Measurements from ENCODE around the gene SUGCT.
A peak's percentile ranks its signal among the peaks of the same experiment; 100 is the strongest.

Gene SUGCT

DNA sequence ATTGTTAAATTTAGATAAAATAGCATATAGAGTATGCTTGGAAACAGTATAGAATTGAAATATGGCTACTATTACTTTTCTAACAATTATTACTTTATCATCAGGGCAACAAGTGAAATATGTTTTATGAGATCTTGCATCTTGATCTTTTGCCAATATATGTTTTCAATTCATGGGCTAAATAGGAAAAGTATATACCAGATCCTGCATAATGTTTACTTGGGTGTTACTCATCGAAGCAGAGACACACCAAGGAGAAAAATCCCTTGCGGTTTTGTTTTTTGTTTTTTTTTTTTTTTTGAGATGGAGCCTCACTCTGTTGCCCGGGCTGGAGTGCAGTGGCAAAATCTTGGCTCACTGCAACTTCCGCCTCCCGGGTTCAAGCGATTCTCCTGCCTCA lies 541.4 kb downstream of the SUGCT start:
- no peak for DNase-seq (ENCODE audit: low read depth)
- H3K4me3 ChIP-seq (ENCODE audit: low read depth, low read length): no peak overlapping the region

DNA sequence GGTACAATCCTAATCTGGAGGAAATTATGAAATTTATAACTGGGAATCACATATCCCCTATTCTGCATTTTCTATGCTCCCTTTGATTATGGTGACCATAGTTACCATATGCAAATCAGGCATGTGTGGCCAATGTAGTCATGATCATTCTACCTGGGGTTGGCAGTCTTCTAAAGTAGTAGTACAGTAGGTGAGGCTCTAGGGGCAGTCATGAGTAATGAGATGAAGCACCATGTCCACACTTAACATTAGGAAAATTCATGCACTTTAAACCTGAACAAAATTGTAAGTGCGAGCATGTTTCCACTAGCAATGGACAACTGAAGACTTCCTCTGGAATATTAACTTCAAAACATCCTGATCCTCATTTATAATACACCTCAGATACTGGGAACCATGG lies 545.9 kb downstream of the SUGCT start:
- peak; percentile 62 for DNase-seq (ENCODE audit: low read depth)
- H3K4me3 ChIP-seq (ENCODE audit: low read depth, low read length): no peak overlapping the region
- TF ChIP-seq, protein P1, sequence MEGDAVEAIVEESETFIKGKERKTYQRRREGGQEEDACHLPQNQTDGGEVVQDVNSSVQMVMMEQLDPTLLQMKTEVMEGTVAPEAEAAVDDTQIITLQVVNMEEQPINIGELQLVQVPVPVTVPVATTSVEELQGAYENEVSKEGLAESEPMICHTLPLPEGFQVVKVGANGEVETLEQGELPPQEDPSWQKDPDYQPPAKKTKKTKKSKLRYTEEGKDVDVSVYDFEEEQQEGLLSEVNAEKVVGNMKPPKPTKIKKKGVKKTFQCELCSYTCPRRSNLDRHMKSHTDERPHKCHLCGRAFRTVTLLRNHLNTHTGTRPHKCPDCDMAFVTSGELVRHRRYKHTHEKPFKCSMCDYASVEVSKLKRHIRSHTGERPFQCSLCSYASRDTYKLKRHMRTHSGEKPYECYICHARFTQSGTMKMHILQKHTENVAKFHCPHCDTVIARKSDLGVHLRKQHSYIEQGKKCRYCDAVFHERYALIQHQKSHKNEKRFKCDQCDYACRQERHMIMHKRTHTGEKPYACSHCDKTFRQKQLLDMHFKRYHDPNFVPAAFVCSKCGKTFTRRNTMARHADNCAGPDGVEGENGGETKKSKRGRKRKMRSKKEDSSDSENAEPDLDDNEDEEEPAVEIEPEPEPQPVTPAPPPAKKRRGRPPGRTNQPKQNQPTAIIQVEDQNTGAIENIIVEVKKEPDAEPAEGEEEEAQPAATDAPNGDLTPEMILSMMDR (conservative IDR thresholded peaks at IDR 0.05; ENCODE audit: low read depth, low read length): peak; percentile 66

More for the DNA sequence above, 541.4 kb downstream of the SUGCT start:
- TF ChIP-seq, protein P1 (conservative IDR thresholded peaks at IDR 0.05; ENCODE audit: low read depth, low read length): no peak

DNA sequence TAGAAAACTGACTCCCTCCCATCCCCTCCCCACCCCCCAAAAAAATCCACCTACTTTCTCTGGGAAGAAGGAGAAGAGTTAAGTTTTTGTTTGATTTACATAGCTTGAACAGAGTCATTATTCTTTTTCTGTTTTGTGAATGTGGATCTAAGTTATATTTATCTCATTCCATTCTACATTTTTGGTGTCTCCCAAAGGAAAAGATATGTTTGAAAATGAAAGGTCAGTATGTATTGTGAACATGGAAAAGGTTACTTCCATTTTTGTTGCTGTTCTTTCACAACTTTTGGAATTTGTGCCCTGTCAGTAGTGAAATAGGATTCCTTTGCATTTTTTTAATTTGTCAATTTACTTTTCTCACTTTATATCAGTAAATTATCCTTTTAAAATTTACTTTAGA lies 547.9 kb downstream of the SUGCT start:
- TF ChIP-seq, protein P1 (conservative IDR thresholded peaks at IDR 0.05; ENCODE audit: low read depth, low read length): no peak
- no peak overlapping the region for H3K4me3 ChIP-seq (ENCODE audit: low read depth, low read length)

DNA sequence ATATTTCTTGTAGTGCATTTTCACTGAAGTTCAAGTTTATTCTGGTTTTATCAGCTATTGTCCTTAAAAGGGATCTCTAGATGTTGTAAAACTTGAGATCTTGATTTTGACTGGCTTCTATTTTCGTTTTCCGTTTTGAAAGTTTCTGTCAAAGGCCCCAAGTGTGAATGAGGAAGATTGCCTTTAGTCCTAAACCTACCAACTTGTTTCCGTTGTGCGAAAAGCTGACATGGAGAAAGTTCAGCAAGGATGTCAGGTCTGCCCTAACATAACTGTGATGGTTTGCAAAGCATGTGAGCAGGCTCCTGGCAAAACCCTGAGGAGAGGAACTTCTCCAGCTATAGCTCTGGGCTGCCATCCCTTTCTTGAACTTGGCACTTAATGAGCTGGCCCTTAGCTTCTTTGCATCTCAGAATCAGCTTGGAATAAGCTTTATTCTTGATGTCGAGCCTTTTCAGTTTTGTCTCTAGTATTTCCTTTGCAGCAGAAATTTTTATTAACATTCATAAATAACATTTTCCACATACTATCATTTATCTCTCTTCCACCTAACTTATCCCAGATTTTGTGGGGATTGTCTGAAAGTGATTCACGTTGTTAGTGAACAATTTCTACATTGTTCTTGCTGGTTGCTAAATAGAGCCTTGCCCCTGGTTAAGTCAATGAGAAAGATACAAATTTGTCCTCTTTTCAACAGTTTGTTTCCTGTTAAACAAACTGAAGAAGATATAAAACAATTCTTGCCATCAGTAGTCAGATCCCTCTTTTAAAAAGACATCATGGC lies 559.4 kb downstream of the SUGCT start:
- no peak overlapping the region for H3K4me3 ChIP-seq (ENCODE audit: low read depth, low read length)
- TF ChIP-seq, protein P1 (conservative IDR thresholded peaks at IDR 0.05; ENCODE audit: low read depth, low read length): no peak
- DNase-seq (ENCODE audit: low read depth): no peak

More for the DNA sequence above, 547.9 kb downstream of the SUGCT start:
- no peak for DNase-seq (ENCODE audit: low read depth)

DNA sequence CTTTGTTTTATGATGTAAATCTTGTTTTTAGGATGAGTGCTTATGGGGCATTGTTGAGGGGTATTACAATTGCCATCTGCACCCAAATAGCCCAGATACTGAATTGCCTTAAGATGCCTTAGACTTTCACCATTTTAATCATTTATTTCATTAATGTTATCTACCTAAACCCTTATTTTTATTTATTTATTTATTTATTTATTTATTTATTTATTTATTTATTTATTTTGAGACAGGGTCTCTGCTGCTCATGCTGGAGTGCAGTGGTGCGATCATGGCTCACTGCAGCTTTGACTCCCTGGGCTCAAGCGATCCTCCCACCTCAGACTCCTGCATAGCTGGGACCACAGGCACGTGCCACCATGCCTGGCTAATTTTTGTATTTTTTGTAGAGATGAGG lies 560.2 kb downstream of the SUGCT start:
- H3K4me3 ChIP-seq (ENCODE audit: low read depth, low read length): no peak overlapping the region
- no peak for DNase-seq (ENCODE audit: low read depth)
- TF ChIP-seq, protein P1 (conservative IDR thresholded peaks at IDR 0.05; ENCODE audit: low read depth, low read length): no peak

- H3K4me3 ChIP-seq (ENCODE audit: low read depth, low read length): no peak overlapping the region
- TF ChIP-seq, protein P1 (conservative IDR thresholded peaks at IDR 0.05; ENCODE audit: low read depth, low read length): no peak
- peak; percentile 15 for DNase-seq (ENCODE audit: low read depth)
Measured at GRCh38 chr7:40697653-40698052, 562.8 kb downstream of the SUGCT start.

Data from choroid plexus epithelial cell (primary cell).